IPS-20b (cell line): ENCODE data around the gene WDR90.

ENCODE experiments used
- H3K27ac ChIP-seq: one replicate; pipeline ENCODE4 v1.5.1; 2013; ENCODE audit warnings: low read length
- H3K27me3 ChIP-seq: 2 replicates; pipeline ENCODE4 v1.6.1; 2013; ENCODE audit warnings: mild to moderate bottlenecking, low read length, inconsistent platforms; ENCODE audit not compliant: insufficient read depth
- H3K36me3 ChIP-seq: 2 replicates; pipeline ENCODE4 v1.6.1; 2013; ENCODE audit warnings: low read depth, mild to moderate bottlenecking, inconsistent platforms, low read length, moderate library complexity; ENCODE audit not compliant: insufficient read depth
- H3K4me1 ChIP-seq: 2 replicates; pipeline ENCODE4 v1.6.1; 2013; ENCODE audit warnings: mild to moderate bottlenecking, control low read depth, inconsistent platforms, low read length, moderate library complexity; ENCODE audit not compliant: insufficient read depth
- H3K4me3 ChIP-seq: 2 replicates; pipeline ENCODE4 v1.5.1; 2013; ENCODE audit warnings: mild to moderate bottlenecking, low read length, inconsistent platforms
- H3K9ac ChIP-seq: 2 replicates; pipeline ENCODE4 v1.6.1; 2013; ENCODE audit warnings: low read depth, mild to moderate bottlenecking, inconsistent platforms, low read length, moderate library complexity
- H3K9me3 ChIP-seq: 2 replicates; pipeline ENCODE4 v1.6.1; 2013; ENCODE audit warnings: mild to moderate bottlenecking, low read depth, low read length, inconsistent platforms; ENCODE audit not compliant: insufficient read depth

Gene WDR90

GRCh38 chr16:644556-644955 is 4.6 kb upstream of the WDR90 start:
- H3K9me3 ChIP-seq = no peaks in the 10 kb centered on the region
- no peak overlapping the region for H3K4me3 ChIP-seq
- H3K9ac ChIP-seq = no peak overlapping the region
- peaks cover 9% of the 10 kb centered on the region for H3K27me3 ChIP-seq
- H3K36me3 ChIP-seq = no peaks in the 10 kb centered on the region
- no peaks in the 10 kb centered on the region; the same call in 1 of the 2 replicates for H3K4me1 ChIP-seq
- no peak overlapping the region for H3K27ac ChIP-seq

- H3K27ac ChIP-seq = no peak overlapping the region
- H3K9me3 ChIP-seq = no peaks in the 10 kb centered on the region
- no peak overlapping the region for H3K4me3 ChIP-seq
- H3K4me1 ChIP-seq = peaks cover 3% of the 10 kb centered on the region; the same call in 1 of the 2 replicates
- peaks cover 9% of the 10 kb centered on the region for H3K27me3 ChIP-seq
- H3K9ac ChIP-seq = no peak overlapping the region
- H3K36me3 ChIP-seq = no peaks in the 10 kb centered on the region
Observed at GRCh38 chr16:645852-646678, 3.1 kb upstream of the WDR90 start.

- no peak overlapping the region for H3K27ac ChIP-seq
- peaks cover 3% of the 10 kb centered on the region; the same call in 1 of the 2 replicates for H3K4me1 ChIP-seq
- no peak overlapping the region for H3K9ac ChIP-seq
Observed at GRCh38 chr16:646679-647172, 2.4 kb upstream of the WDR90 start.

GRCh38 chr16:647173-647902 is 1.8 kb upstream of the WDR90 start:
- Histone ChIP-seq H3K4me1 (peaks cover 3% of the 10 kb centered on the region; the same call in 1 of the 2 replicates), H3K27me3 (peaks cover 9% of the 10 kb centered on the region), H3K4me3 (no peak overlapping the region), H3K9me3 (no peaks in the 10 kb centered on the region), H3K36me3 (no peaks in the 10 kb centered on the region), H3K27ac (no peak overlapping the region), H3K9ac (no peak overlapping the region)

More at GRCh38 chr16:646679-647172, 2.4 kb upstream of the WDR90 start:
- H3K36me3 ChIP-seq = no peaks in the 10 kb centered on the region
- no peaks in the 10 kb centered on the region for H3K9me3 ChIP-seq
- no peak overlapping the region for H3K4me3 ChIP-seq
- peaks cover 9% of the 10 kb centered on the region for H3K27me3 ChIP-seq

- Histone ChIP-seq H3K4me3 (peak overlapping the region; percentile 71), H3K9ac (peak overlapping the region; percentile 71; the same call in 1 of the 2 replicates), H3K4me1 (peaks cover 3% of the 10 kb centered on the region; the same call in 1 of the 2 replicates), H3K36me3 (peaks cover under 1% of the 10 kb centered on the region; the same call in 1 of the 2 replicates), H3K27ac (peak overlapping the region; percentile 39), H3K9me3 (no peaks in the 10 kb centered on the region), H3K27me3 (no peaks in the 10 kb centered on the region; the same call in 1 of the 2 replicates)
Observed at GRCh38 chr16:648071-648780, 939 bp upstream of the WDR90 start.

- no peaks in the 10 kb centered on the region for H3K9me3 ChIP-seq
- peaks cover 3% of the 10 kb centered on the region; the same call in 1 of the 2 replicates for H3K4me1 ChIP-seq
- H3K4me3 ChIP-seq = peak overlapping the region; percentile 71
- peaks cover 5% of the 10 kb centered on the region for H3K36me3 ChIP-seq
- no peak overlapping the region for H3K27ac ChIP-seq
- H3K9ac ChIP-seq = peak overlapping the region; percentile 71; the same call in 1 of the 2 replicates
- H3K27me3 ChIP-seq = no peaks in the 10 kb centered on the region
Observed at GRCh38 chr16:649631-650030, 466 bp downstream of the WDR90 start.

GRCh38 chr16:651844-652243 is 2.7 kb downstream of the WDR90 start:
- Histone ChIP-seq H3K36me3 (peaks cover 5% of the 10 kb centered on the region), H3K4me1 (peaks cover 3% of the 10 kb centered on the region; the same call in 1 of the 2 replicates), H3K4me3 (no peak overlapping the region), H3K9ac (no peak overlapping the region), H3K27ac (no peak overlapping the region), H3K27me3 (no peaks in the 10 kb centered on the region), H3K9me3 (no peaks in the 10 kb centered on the region)

GRCh38 chr16:652454-653305 is 3.5 kb downstream of the WDR90 start:
- Histone ChIP-seq H3K36me3 (peaks cover 5% of the 10 kb centered on the region), H3K9me3 (no peaks in the 10 kb centered on the region), H3K27ac (no peak overlapping the region), H3K4me3 (no peak overlapping the region), H3K4me1 (peaks cover 3% of the 10 kb centered on the region; the same call in 1 of the 2 replicates), H3K9ac (no peak overlapping the region), H3K27me3 (no peaks in the 10 kb centered on the region)

- Histone ChIP-seq H3K36me3 (peaks cover 10% of the 10 kb centered on the region), H3K4me1 (0 out of 2 replicates have a peak, but pooled peaks cover 3% of the 10 kb centered on the region), H3K27me3 (no peaks in the 10 kb centered on the region), H3K9ac (no peak overlapping the region), H3K4me3 (no peak overlapping the region), H3K9me3 (no peaks in the 10 kb centered on the region), H3K27ac (no peak overlapping the region)
Observed at GRCh38 chr16:654034-654433, 4.9 kb downstream of the WDR90 start.

GRCh38 chr16:657487-657886 is 8.3 kb downstream of the WDR90 start:
- Histone ChIP-seq H3K4me3 (no peak overlapping the region), H3K4me1 (no peaks in the 10 kb centered on the region), H3K27me3 (no peaks in the 10 kb centered on the region), H3K9ac (no peak overlapping the region), H3K27ac (no peak overlapping the region), H3K9me3 (no peaks in the 10 kb centered on the region), H3K36me3 (peaks cover 10% of the 10 kb centered on the region)
